Activated CD4-positive, alpha-beta T cell treated with anti-CD3 and anti-CD28 coated beads, Interleukin-2, amount 50 U/mL, for 4 hours (primary cell): ENCODE results near the gene TRABD2A.

Source experiments
- DNase-seq, 2 experiments: peaks; one replicate each; pipeline ENCODE4 v3.0.0-alpha.2; 2020

TRABD2A gene

DNA sequence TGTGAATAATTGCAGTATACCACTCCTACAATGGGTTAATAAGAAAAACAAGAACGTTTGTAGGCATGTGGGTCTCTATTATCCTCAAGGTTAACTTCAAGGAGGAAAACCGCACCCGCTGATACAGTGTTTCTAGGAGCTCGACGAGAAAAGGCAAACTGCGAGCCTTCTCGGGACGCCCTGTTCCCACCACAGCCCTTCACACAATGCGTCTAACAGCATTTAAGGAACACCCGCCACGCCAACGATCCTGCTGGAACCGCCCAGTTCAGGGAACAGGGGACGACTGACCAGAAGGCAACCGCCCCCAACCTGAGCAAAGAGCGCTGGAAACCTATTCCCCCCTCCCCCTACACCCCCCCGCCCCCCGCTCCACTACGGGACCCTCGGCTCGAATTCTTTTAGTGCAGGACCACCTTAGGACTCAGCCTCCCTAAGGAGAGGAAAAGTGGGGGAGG, 23.9 kb upstream of the TRABD2A start:
- no peak for DNase-seq

DNA sequence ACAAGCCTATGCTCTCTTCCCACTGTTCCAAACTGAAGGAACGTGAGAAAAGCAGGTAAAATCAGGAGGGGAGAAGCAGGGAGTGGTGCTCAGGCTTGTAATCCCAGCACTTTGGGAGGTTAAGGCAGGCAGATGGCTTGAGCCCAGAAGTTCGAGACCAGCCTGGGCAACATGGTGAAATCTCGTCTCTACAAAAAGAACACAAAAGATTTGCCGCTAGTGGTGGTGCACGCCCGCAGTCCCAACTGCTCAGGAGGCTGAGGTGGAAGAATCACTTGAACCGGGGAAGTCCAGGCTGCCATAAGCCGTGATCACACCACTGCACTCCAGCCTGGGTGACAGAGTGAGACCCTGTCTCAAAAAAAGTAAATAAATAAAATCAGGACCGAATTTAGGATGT, 23.3 kb upstream of the TRABD2A start:
- no peak for DNase-seq

DNA sequence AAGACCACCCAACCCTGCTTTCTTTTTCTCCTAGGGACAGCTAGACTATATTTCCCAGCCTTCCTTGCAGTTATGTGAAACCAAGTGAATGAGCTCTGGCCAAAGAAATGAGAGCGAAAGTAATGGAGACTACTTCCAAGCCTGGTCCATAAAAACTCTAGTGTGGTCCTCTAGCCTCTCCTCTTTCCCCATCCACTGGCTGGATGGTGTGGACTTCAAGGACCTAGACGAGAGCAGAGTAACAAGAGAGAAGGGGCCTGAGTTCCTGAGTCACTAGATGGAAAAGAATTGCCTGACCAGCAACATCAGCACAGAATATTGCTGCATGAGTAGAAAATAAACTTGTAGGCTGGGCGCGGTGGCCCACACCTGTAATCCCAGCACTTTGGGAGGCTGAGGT, 21.6 kb upstream of the TRABD2A start:
- DNase-seq: no peak

DNA sequence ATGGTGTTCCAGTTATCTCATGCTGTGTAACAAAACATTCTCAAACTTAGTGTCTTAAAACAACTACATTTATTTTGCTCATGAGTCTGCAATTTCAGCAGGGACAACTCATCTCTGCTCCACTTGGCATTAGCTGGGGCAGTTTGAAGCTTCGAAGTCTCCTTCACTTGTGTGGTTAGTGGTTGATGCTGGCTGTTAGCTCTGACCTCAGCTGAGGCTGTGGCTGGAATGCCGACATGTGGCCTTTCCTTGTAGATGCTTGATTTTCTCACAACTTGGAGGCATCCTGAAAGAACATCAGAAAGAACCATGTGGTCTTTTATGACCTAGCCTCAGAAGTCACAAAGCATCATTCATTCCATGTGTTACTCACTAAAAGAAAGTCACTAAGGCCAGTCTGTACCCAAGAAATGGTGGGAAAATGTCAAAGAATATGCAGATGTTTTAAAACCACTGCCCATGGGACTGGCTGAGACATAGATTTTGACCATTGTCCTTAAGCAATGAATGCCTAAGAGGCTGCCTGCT, 20.8 kb upstream of the TRABD2A start:
- no peak for DNase-seq

DNA sequence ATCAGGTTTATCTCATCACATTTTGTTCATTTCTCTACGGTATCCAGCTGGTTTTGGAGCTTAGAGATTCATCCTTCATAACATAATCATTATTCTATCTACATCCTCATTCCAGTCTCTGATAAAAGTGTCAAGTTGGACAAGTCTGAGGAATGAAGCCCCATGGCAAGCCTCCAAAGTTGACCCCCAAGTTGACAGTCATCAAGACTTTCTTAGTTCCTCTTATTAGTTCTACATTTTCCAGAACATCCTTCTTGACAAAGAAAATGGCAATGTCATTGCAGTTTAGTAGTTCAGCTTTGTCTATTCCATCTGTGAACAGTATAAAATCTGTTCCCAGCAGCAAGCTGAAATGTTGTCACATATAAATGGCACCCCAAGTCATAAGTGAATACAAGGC, 20.1 kb upstream of the TRABD2A start:
- no peak for DNase-seq

DNA sequence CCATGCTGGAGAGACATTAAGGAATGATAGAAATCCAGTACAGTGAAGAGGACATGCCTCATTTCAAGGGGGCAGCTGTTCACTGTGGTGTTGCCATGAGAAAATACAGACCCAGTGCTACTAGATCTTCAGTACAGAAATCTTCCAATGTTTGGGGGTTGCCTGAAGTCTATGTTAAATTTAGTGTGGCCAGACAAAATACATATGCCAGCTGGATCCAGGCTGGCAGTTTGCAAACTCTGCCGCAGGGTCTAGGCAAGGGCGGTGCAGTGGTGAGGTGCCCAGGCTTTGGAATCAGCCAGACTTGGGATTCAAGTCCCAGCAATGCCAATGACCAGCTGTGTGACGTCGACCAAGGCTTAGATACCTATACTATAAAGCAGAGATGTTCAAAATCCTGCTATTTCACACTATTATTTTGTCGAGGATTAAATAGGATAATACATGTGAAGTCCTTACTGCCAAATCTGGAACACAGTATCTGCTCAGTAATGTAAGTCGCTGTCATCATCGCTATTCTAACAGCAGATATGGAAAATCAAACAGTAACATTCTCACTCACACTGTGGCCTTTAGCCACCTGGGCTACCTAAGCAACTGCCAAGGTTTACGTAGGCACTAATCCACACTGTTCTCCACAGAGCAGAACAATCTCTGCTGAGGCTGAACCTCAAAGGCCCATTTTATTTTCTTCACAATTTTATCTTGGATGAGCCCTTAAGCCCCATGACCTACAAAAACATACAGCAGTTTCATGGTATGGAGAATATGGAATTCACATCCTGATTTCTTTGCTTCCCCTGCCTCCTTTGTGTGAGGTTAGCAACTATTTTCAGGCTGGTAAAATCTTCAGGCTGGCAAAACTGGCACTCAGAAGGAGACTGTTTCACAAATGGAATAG, 18.7 kb upstream of the TRABD2A start:
- DNase-seq: no peak

DNA sequence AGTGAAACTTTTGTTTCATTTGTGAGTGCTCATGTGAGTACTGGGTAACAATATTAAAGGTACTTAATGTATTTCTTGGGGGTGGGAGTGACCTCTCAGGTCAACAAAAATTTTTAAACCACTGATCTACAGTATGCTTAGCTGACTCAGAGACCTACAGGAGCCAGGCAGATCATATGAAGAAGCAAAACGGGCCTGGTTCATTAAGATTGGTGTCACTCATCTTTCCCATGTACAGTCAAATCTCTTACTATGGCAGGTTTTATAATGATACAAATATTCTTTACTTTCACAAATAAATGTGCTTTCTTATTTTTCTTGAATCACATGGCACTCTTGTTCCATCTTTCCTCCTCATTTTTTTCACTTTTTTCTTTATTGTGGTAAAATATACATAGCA, 16.9 kb upstream of the TRABD2A start:
- no peak for DNase-seq

DNA sequence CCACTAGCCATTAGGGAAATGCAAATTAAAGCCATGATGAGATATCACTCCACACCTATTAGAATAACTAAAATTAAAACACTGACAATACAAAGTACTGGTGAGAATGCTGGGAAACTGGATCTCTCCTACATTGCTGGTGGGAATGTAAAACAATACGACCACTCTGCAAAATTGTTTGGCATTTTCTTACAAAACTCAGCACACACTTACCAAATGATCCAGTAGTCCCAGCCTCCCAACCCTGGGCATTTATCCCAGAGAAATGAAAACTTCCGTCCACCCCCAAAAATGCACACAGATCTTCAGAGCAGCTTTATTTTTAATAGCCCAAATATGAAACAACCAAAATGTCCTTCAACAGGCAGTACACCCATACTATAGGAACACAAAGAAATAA, 15.7 kb upstream of the TRABD2A start:
- DNase-seq: no peak

DNA sequence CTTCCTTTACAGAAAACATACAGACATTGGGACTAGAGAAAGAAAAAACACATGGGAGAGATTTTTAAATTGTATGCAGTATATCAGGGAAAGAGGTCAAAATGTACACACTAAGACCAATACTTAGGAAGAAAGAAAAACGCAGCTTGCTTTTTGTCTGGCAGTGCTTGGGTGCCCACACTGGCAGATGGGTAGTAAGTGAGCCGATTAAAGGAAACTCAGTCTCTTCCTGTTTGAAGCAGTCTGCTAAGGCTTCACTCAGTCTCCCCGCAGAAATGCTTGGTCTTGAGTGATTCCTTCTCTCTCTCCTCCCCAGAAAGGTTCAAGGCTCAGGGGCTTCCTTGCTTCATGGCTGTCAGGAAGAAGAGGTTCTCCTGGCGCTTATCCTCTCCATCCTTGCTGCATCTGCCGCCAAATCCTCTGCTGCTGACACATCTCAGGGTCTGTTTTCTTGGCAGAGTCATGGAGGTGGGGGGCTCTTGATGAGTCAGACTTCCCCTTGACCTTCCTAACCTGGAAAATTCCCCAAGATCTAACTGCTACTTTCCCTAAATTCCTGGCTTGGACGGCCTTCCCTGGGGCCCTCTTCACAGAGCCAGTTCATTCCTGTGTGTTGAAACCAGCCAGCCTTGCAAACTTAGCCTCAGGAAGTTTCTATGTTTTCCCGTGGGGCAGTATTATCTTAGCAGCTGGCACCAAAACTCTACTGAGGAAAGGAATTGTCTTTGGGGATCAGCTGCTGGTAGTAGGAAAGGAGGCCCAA, 14.1 kb upstream of the TRABD2A start:
- DNase-seq: no peak

DNA sequence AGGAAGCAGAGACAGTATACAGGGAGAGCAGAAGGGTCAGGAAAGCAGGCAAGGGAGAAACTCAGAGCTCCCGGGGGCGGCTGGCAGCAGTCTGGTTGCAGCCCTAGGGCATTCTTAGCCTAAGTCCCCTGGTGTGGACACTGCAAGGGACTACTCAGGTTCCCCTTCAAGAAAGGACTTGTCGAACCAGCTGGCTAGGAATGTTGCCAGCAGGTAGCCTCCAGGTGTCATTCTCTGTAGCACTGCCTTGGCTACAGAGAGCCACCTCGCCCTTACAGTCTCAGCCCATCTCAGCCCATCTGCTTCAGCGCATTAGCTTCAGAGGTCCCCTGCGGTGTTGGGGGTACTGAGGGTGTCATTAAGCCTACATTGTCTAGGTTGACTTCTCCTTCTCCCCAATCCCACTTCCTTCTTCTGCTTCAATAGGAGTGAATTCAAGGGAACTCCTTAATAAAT, 13.3 kb upstream of the TRABD2A start:
- no peak for DNase-seq

DNA sequence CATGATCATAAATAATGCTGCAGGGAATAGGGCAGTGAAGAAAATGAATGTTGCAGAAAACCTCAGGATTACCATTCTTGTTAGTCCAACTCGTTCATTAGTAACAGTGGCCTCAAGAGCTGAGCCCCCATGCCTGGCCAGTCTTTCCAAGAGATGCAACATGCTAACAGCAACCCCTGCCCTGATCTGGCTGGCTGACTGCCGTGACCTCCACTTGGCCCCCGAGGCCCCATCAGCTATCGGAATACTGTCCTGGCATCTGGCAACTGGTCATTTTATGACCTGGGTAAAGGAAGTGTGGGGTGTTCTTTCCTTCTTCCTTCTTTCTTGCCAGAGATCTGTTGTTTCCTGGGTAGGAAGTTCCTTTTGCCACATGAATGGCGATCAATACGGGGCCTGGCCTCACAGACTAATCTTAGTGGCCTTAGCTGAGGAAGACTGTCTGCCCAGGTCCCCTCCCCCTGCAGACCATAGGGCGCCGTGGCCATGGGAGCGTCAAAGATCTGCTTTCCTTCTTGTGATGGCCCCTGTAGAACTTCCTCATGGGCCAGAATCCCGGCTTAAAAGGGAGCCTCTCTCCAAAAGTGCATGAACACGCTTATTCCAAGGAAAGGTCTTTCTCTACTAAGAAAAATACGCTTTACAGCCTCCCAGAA, 10.6 kb upstream of the TRABD2A start:
- no peak for DNase-seq

DNA sequence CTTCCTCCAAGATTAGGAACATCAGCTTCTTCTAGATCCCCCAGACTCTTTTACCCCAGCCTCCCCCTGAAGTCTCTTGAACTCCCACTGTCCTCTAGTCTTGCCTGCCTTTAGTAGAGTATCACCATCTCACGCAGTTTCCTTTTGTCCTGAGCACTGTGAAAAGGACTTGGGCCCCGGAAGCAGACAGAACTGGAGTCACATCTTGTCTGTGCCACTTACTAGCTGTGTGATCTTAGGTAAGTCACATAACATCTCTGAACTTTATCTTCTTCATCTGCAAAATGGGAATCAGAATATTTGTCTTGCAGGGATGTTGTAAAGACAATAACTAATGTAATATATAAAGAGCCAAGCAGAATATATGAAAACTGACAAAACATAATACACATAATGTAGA, 8.4 kb upstream of the TRABD2A start:
- no peak for DNase-seq

DNA sequence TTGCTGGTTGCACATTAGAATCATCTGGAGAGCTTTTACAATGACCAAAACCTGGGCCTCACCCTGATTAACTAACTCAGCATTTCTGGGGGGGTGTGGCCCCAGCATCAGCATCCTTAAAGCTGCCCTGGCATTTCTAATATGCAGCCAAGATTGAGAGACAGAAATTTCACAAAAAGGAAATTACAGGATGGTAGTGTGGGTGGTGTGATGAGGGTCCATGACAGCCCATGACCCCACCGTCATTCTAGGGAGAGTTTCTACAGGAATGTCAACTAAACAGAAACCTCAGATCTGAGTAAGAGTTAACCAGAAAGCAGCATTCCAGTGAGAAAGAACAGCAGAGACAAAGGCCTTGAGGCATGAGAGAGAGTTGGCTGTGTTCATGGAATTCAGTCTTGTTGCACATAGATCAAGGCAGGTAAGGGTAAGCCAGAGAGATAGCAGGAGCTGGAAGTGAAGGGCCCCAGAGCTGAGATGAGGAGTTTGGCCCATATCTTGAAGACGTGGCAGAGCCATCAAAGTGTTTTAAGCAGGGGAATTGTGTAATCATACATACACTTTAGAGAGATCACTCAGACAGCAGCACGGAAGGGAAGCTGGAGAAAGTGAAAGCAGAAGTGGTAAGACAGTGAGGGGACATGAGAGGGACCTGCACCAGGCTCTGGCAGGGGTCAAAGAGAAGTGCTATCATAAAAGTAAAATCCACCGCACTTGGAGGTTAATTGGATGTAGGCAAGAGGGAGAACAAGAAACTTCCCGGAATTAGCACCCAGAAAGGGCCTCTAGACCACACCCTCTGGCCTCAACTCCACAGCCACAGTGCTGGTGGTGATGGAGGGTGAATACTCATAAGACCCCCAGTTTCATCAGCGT, 7.8 kb upstream of the TRABD2A start:
- DNase-seq: peak in 1 of 2 experiments; percentile 43

DNA sequence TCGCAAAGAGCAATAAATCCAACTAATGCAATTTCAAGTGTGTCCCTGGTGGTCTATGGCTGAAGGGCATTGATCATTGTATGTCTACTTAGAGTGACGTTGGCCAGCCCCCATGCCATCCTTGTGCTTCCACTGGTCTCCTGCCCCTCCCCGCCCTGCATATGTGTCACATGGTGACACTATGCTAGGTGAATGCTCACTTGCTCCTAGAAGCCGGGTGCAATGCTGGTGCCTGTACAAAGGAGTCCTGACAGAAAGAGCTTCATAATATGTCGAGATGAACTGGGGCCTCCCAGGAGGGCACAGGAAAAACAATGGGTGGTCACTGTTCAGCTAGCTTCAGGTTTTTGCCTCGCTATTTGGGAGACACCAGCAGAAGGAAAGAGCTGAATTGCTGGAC, 5.9 kb upstream of the TRABD2A start:
- no peak for DNase-seq

DNA sequence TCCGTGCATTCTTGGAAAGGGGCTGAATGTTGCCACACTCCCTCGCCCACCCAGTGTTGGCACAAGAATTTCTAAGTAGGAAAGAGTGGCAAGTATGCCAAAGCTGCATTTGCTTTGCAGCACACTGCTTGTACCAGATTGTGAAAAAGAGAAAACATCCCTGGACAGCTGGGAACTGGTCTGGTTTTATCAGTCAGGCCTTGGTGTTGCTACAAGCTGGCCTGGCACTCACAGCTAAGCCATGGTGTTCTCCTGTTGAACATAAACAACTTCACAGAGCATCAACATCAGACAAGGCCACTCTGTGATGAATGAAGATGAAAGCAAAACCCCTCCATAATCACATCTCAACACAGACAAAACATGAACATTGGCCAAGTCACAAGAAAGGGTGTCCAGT, 4.2 kb upstream of the TRABD2A start:
- DNase-seq: no peak

DNA sequence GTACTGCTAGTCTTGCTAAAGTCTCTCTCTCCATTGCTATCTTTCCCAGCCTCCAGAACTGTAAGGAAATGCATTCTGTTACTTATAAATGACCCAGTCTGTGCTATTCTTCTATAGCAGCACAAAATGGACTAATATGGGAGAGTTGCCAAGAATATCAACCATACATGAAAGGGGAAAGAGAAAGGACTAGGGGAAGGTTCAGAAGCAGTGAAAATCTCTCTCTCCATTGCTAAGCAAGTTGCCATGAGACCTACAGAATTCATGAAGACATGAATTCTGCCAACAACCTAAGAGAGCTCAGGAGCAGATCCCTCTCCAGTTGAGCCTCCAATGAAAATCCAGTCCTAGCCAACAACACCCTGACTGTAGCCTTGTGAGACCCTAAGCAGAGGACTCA, 3.6 kb upstream of the TRABD2A start:
- DNase-seq: no peak

DNA sequence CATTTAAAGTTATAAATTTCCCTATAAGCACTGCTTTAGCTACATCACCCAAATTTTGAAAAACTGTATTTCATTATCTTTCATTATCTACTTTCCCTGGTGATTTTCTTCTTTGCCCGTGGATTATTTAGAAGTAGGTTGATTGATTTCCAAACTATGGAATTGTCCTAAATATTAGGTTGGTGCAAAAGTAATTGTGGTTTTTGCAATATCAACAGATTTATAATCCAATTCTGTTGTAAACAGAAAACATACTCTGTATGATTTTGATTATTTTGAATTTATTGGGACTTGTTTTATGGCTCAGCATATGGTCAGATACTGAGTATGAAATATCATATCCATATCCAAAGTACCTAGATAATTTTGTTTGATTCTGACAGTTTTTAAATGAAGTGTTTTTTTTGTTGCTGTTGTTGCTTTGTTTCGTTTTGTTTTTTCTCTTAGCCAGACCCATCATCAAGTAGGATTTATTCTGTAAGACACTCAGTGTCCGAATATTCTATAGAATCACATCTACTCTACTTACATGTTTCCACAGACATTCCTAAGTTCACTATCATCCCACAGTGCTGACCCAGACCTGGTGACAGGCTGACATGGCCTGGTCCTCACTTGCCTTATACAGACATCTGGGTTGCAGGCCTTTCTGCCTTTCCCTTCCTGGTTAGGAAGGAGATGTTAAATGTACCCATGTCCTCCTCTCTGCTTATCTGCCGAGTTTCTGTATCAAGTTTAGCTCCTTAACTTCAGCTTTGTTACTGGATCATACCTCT, 2.1 kb upstream of the TRABD2A start:
- DNase-seq: no peak

DNA sequence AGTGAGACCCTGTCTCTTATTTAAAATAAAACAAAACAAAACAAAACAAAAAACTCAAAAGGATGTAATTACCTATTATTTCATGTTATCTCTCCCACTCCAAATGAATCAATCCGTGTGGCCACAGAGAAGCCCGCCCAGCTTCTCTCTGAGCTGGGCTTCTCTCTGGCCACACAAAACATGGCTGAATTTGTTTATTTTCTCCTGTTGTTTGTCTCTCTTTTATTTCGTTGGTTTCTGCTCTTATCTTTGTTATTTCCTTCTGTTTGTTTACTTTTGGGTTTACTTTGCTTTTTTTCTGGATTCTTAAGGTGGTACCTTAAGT, 1.5 kb upstream of the TRABD2A start:
- DNase-seq: no peak

DNA sequence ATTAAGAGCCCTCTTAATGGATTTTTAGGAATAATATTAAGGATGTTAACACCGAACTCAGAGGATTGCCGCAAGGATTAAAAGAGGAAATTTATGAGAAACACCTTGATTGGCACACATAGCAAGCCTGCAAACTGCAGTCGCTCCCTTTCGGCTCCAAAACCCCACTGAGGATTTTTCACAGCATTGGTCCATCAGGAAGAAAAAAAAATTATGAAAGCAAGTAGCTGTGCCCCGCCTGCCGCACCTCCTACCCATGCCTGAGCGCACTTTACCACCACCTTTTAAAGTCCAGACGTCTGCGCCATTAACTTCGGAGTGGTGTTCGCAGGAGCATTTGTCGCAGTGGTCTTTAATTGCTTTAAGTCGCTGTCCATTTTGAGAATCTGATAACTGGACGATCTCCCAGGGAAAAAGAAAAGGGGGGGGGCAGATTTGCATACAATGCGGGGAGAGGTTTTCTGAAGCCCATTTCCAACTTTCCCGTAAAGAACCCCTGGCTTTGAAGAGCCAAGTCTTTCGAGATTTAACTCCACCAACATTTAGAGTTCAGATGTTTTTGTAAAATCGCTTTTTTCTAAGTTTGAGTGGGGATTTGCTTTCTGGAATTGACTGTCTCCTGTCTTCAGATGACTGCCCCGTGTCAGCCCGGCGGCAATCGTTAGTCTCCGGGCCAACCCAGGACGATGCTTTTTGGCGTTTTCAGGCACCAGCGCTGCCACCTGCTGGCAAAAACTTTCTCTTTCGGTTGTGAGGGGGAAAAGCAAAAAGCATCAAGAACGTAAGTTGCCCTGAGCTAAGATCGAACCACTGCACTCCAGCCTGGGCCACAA, 913 bp upstream of the TRABD2A start:
- DNase-seq: peak; percentile 84 to 88

DNA sequence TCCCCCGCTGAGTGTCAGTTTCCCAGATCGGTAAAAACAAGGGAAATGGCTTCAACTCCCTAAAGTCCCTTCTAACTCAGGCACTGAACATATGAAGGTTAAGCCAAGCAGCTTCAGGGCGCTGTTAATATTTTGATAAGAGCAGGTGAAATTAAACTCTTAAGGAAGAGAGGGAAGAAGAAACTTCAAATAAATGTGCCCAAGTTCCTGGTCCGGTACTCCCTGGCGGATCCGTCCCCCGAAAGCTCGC, 564 bp downstream of the TRABD2A start:
- DNase-seq: no peak
